ENCODE data around the gene FMNL3. TPM values are rescaled to one million over a fixed set of nuclear protein-coding genes. Genes with fewer than 3 reads are reported as not detected.

FMNL3 gene
- total and polyA plus RNA-seq, 2 of the 13 experiments (the other 11 are each of a cell fraction or from before 2014, with no cell fraction given), result 0.44 to 1.1 TPM

DNA sequence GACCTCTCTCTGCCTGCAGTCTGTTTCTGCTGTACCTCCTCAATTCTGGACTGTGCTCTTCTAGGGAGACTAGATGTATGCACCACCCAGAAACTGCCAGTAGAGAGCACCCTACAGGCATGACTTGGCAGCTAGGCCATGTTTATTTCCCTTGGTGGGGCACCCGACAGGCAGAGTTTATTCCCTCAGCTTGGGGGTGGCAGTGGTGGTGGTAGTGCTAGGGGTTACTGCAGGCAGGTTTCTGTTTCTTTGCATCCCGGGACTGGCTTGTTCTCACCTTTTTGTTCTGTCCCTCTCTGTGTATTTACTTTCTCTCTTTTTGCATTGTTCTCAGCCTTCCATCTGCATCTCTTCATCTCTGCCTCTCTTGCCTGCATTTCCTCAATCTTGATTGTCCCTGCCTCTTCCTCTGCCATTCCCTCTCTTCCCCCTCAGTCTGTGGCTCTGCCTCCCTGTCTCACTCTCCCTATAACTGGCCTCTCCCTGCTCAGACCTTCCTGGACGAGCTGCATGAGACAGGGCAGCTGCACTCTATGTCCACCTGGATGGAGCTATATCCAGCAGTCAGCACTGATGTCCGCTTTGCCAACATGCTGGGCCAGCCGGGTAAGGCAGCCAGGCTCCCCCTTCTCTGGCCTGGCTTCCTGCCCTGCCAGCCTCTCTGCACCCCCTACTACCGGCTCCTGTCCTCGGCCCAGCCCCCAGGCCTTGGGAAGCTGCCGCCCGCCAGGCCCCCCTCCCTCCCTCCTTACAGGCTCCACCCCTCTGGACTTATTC, 70.0 kb downstream of the FMNL3 start:
- ATAC-seq (peak; percentile 93), FAIRE-seq (peak; percentile 82), DNase-seq (ENCODE audit: low spot score) (peak; percentile 58)
- Histone ChIP-seq H3K4me3 (replicated peaks in 1 of 3; ENCODE audit: insufficient read depth in 1 of 3, low read depth in 2 of 3, low read length in 3 of 3) (no peak overlapping the region), H3K79me2 (ENCODE audit: insufficient read depth, low read length) (no peaks in the 10 kb centered on the region), H3K36me3 (replicated peaks in 1 of 2; ENCODE audit: control insufficient read depth in 1 of 2, insufficient read depth in 2 of 2, low read length in 2 of 2) (peaks cover 0 to 1% of the 10 kb centered on the region in 2 experiments; a peak in 1 of 5 replicates), H3K4me1 (ENCODE audit: insufficient read depth, low read length) (peaks cover 39% of the 10 kb centered on the region), H2AFZ (ENCODE audit: low read length) (no peak overlapping the region), H3K27ac (ENCODE audit: extremely low read length, insufficient read depth, low read length) (peak overlapping the region; percentile 16), H4K20me1 (ENCODE audit: insufficient read depth, low read length) (no peaks in the 10 kb centered on the region), H3K4me2 (ENCODE audit: low read depth, low read length) (peak overlapping the region; percentile 36; the same call in 1 of the 2 replicates), H3K27me3 (ENCODE audit: control insufficient read depth in 1 of 2, insufficient read depth in 2 of 2, low read length in 2 of 2) (no peaks in the 10 kb centered on the region; a peak in 1 of 5 replicates), H3K9ac (ENCODE audit: insufficient read depth, low read depth, low read length) (no peak overlapping the region), H3K9me3 (ENCODE audit: low read length) (no peaks in the 10 kb centered on the region)
- ChIA-PET POLR2A (interaction anchor here (1.1 to 1.5 kb wide), 3 partner anchors 14 to 104 kb away, joined by 3 to 6 read pairs (median 5); partner anchors contain the start of genes PRPF40B and TMBIM6), CTCF (ENCODE audit: low intra/inter-chr PET ratio, low total read pairs) (interaction anchor here (1.0 to 1.3 kb wide), 2 partner anchors 70 to 141 kb away, joined by 4 to 5 read pairs; partner anchors contain the start of gene FMNL3)
- in situ Hi-C loops (cut with HindIII; ENCODE audit: extremely low pct_ligation_motif_present, low pct_unique_long_range_greater_than_20kb), result no loop called here
- WGBS (ENCODE audit: low lambda C conversion rate), result 73% methylated on average over 8 of the region's 9 CpGs
- intact Hi-C loops (cut with micrococcal nuclease; ENCODE audit: unreplicated experiment), result no loop called here
- BruUV-seq (replicated peaks), result no TSS peak
- TF ChIP-seq ZNF530 (CRISPR knock-in tag; IDR thresholded peaks at IDR 0.05; ENCODE audit: low read depth), result no peak
- TF ChIP-seq CREM (IDR thresholded peaks at IDR 0.05), result no peak
- TF ChIP-seq CREM (CRISPR knock-in tag; IDR thresholded peaks at IDR 0.05), result no peak
- TF ChIP-seq NFE2 (CRISPR knock-in tag; IDR thresholded peaks at IDR 0.05), result 0 out of 2 replicates have a peak, but pooled peaks have one; percentile 44
- no peak for TF ChIP-seq ZNF124 (CRISPR knock-in tag; IDR thresholded peaks at IDR 0.05)
- no peak for TF ChIP-seq FOXA1 (IDR thresholded peaks at IDR 0.05)
- peak; percentile 19; the same call in 1 of the 2 replicates for TF ChIP-seq FOXA1 (CRISPR knock-in tag; IDR thresholded peaks at IDR 0.05)
- TF ChIP-seq, protein P1, sequence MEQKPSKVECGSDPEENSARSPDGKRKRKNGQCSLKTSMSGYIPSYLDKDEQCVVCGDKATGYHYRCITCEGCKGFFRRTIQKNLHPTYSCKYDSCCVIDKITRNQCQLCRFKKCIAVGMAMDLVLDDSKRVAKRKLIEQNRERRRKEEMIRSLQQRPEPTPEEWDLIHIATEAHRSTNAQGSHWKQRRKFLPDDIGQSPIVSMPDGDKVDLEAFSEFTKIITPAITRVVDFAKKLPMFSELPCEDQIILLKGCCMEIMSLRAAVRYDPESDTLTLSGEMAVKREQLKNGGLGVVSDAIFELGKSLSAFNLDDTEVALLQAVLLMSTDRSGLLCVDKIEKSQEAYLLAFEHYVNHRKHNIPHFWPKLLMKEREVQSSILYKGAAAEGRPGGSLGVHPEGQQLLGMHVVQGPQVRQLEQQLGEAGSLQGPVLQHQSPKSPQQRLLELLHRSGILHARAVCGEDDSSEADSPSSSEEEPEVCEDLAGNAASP (CRISPR knock-in tag; IDR thresholded peaks at IDR 0.05; ENCODE audit: borderline replicate concordance), result no peak
- TF ChIP-seq, protein P2, sequence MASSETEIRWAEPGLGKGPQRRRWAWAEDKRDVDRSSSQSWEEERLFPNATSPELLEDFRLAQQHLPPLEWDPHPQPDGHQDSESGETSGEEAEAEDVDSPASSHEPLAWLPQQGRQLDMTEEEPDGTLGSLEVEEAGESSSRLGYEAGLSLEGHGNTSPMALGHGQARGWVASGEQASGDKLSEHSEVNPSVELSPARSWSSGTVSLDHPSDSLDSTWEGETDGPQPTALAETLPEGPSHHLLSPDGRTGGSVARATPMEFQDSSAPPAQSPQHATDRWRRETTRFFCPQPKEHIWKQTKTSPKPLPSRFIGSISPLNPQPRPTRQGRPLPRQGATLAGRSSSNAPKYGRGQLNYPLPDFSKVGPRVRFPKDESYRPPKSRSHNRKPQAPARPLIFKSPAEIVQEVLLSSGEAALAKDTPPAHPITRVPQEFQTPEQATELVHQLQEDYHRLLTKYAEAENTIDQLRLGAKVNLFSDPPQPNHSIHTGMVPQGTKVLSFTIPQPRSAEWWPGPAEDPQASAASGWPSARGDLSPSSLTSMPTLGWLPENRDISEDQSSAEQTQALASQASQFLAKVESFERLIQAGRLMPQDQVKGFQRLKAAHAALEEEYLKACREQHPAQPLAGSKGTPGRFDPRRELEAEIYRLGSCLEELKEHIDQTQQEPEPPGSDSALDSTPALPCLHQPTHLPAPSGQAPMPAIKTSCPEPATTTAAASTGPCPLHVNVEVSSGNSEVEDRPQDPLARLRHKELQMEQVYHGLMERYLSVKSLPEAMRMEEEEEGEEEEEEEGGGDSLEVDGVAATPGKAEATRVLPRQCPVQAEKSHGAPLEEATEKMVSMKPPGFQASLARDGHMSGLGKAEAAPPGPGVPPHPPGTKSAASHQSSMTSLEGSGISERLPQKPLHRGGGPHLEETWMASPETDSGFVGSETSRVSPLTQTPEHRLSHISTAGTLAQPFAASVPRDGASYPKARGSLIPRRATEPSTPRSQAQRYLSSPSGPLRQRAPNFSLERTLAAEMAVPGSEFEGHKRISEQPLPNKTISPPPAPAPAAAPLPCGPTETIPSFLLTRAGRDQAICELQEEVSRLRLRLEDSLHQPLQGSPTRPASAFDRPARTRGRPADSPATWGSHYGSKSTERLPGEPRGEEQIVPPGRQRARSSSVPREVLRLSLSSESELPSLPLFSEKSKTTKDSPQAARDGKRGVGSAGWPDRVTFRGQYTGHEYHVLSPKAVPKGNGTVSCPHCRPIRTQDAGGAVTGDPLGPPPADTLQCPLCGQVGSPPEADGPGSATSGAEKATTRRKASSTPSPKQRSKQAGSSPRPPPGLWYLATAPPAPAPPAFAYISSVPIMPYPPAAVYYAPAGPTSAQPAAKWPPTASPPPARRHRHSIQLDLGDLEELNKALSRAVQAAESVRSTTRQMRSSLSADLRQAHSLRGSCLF (CRISPR knock-in tag; IDR thresholded peaks at IDR 0.05; ENCODE audit: borderline replicate concordance), result no peak
- no peak for TF ChIP-seq ZFP36 (IDR thresholded peaks at IDR 0.05; ENCODE audit: borderline replicate concordance, low read depth, low read length, partially characterized antibody)
- TF ChIP-seq, protein P3, sequence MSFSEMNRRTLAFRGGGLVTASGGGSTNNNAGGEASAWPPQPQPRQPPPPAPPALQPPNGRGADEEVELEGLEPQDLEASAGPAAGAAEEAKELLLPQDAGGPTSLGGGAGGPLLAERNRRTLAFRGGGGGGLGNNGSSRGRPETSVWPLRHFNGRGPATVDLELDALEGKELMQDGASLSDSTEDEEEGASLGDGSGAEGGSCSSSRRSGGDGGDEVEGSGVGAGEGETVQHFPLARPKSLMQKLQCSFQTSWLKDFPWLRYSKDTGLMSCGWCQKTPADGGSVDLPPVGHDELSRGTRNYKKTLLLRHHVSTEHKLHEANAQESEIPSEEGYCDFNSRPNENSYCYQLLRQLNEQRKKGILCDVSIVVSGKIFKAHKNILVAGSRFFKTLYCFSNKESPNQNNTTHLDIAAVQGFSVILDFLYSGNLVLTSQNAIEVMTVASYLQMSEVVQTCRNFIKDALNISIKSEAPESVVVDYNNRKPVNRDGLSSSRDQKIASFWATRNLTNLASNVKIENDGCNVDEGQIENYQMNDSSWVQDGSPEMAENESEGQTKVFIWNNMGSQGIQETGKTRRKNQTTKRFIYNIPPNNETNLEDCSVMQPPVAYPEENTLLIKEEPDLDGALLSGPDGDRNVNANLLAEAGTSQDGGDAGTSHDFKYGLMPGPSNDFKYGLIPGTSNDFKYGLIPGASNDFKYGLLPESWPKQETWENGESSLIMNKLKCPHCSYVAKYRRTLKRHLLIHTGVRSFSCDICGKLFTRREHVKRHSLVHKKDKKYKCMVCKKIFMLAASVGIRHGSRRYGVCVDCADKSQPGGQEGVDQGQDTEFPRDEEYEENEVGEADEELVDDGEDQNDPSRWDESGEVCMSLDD (CRISPR knock-in tag; IDR thresholded peaks at IDR 0.05; ENCODE audit: borderline replicate concordance), result no peak
- TF ChIP-seq ISL2 (CRISPR knock-in tag; IDR thresholded peaks at IDR 0.05), result no peak
- TF ChIP-seq SAP130 (CRISPR knock-in tag; IDR thresholded peaks at IDR 0.05; ENCODE audit: low read depth), result peak; percentile 31; the same call in 1 of the 2 replicates
- no peak for TF ChIP-seq SMAD9 (CRISPR knock-in tag; IDR thresholded peaks at IDR 0.05)
